RWPE2 (cell line): ENCODE results near the gene SLC19A1.
A peak's percentile ranks its signal among the peaks of the same experiment; 100 is the strongest.

ENCODE experiments used
- ATAC-seq: fragments of 200-7000 bp; cut with Tn5 transposase; 3 replicates; pipeline ENCODE4 v1.9.1; 2021; ENCODE audit warnings: low read depth
- DNase-seq: peaks from one replicate; pipeline ENCODE4 v3.0.0-alpha.2; 2020; ENCODE audit warnings: low spot score
- H3K27ac ChIP-seq: fragments of 450-650 bp; 2 replicates; pipeline ENCODE4 v1.5.1; 2017; ENCODE audit warnings: mild to moderate bottlenecking; ENCODE audit not compliant: poor library complexity, severe bottlenecking
- H3K27me3 ChIP-seq: fragments of 250-450 bp; sonication (Bioruptor Pico); 2 replicates; pipeline ENCODE4 v1.5.1; 2021; ENCODE audit warnings: mild to moderate bottlenecking, moderate library complexity; ENCODE audit not compliant: insufficient read depth, poor library complexity, severe bottlenecking
- H3K36me3 ChIP-seq: fragments of 250-450 bp; sonication (Bioruptor Pico); 2 replicates; pipeline ENCODE4 v1.5.1; 2020; ENCODE audit warnings: low read depth, mild to moderate bottlenecking, moderate library complexity
- H3K4me1 ChIP-seq: fragments of 250-450 bp; sonication (Bioruptor Pico); 2 replicates; pipeline ENCODE4 v1.5.1; 2021; ENCODE audit warnings: mild to moderate bottlenecking, moderate library complexity; ENCODE audit not compliant: insufficient read depth, poor library complexity, severe bottlenecking
- H3K4me3 ChIP-seq: fragments of 250-450 bp; sonication (Bioruptor Pico); 2 replicates; pipeline ENCODE4 v1.5.1; 2021; ENCODE audit warnings: mild to moderate bottlenecking, moderate library complexity; ENCODE audit not compliant: severe bottlenecking
- H3K9me3 ChIP-seq: fragments of 250-450 bp; sonication (Bioruptor Pico); 2 replicates; pipeline ENCODE4 v1.5.1; 2021; ENCODE audit warnings: mild to moderate bottlenecking, moderate library complexity; ENCODE audit not compliant: severe bottlenecking
- CTCF ChIP-seq: fragments of 450-650 bp; IDR thresholded peaks from one replicate; pipeline ENCODE4 v1.5.1; 2017; ENCODE audit warnings: mild to moderate bottlenecking, moderate library complexity; ENCODE audit not compliant: poor library complexity, severe bottlenecking

The SLC19A1 gene

GRCh38 chr21:45450423-45451090 lies 91.7 kb downstream of the SLC19A1 start:
- Histone ChIP-seq H3K4me1 (no peaks in the 10 kb centered on the region), H3K27ac (no peak overlapping the region), H3K9me3 (peaks cover 6% of the 10 kb centered on the region), H3K36me3 (no peaks in the 10 kb centered on the region), H3K4me3 (no peak overlapping the region), H3K27me3 (no peaks in the 10 kb centered on the region)
- DNase-seq = no peak
- no peak for ATAC-seq
- no peak for TF ChIP-seq CTCF

- DNase-seq = no peak
- TF ChIP-seq CTCF = no peak
- Histone ChIP-seq H3K36me3 (no peaks in the 10 kb centered on the region), H3K4me3 (no peak overlapping the region), H3K27ac (no peak overlapping the region), H3K27me3 (no peaks in the 10 kb centered on the region), H3K4me1 (no peaks in the 10 kb centered on the region), H3K9me3 (peaks cover 6% of the 10 kb centered on the region)
- ATAC-seq = peak; percentile 38; the same call in 1 of the 3 replicates
Observed at GRCh38 chr21:45449658-45450422, 92.4 kb downstream of the SLC19A1 start.

- H3K4me3 ChIP-seq = no peak overlapping the region
- H3K4me1 ChIP-seq = no peaks in the 10 kb centered on the region
- DNase-seq (no peak), ATAC-seq (no peak)
- H3K27ac ChIP-seq = no peak overlapping the region
- TF ChIP-seq CTCF = no peak
- H3K9me3 ChIP-seq = peaks cover 6% of the 10 kb centered on the region
- no peaks in the 10 kb centered on the region for H3K27me3 ChIP-seq
- H3K36me3 ChIP-seq = no peaks in the 10 kb centered on the region
Observed at GRCh38 chr21:45448810-45449657, 93.2 kb downstream of the SLC19A1 start.

GRCh38 chr21:45448283-45448809 lies 93.9 kb downstream of the SLC19A1 start:
- ATAC-seq = no peak
- H3K9me3 ChIP-seq = peaks cover 6% of the 10 kb centered on the region
- TF ChIP-seq CTCF = no peak

More at GRCh38 chr21:45448283-45448809, 93.9 kb downstream of the SLC19A1 start:
- no peaks in the 10 kb centered on the region for H3K27me3 ChIP-seq
- no peak overlapping the region for H3K4me3 ChIP-seq
- no peaks in the 10 kb centered on the region for H3K4me1 ChIP-seq
- no peak overlapping the region for H3K27ac ChIP-seq
- no peaks in the 10 kb centered on the region for H3K36me3 ChIP-seq
- DNase-seq = no peak
